Stimulated activated CD4-positive, alpha-beta T cell treated with anti-CD3 and anti-CD28 coated beads, Interleukin-4, amount 100 ng/mL, for 1 hour (primary cell): ENCODE measurements around the gene SERPINH1.

Experiments
- DNase-seq: peaks from one replicate; pipeline ENCODE4 v3.0.0-alpha.2; 2020

Gene SERPINH1

DNA sequence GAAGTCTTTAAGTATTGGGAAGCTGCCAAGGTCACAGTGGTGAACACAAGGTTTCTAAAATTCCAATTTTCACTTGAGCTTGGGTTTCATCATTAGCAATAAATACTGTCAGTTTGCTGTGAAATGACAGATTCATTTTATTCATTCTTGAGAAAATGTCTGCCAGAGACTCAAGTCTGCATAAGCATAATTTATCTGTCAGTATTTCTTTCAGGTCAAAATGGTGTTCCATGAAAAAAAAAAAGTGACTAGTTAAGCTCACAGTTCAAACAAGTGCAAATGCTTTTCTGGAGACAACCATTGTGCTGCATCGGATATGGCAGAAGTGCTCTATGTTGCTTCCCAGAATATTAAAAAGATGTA lies 28.2 kb upstream of the SERPINH1 start:
- DNase-seq = no peak

DNA sequence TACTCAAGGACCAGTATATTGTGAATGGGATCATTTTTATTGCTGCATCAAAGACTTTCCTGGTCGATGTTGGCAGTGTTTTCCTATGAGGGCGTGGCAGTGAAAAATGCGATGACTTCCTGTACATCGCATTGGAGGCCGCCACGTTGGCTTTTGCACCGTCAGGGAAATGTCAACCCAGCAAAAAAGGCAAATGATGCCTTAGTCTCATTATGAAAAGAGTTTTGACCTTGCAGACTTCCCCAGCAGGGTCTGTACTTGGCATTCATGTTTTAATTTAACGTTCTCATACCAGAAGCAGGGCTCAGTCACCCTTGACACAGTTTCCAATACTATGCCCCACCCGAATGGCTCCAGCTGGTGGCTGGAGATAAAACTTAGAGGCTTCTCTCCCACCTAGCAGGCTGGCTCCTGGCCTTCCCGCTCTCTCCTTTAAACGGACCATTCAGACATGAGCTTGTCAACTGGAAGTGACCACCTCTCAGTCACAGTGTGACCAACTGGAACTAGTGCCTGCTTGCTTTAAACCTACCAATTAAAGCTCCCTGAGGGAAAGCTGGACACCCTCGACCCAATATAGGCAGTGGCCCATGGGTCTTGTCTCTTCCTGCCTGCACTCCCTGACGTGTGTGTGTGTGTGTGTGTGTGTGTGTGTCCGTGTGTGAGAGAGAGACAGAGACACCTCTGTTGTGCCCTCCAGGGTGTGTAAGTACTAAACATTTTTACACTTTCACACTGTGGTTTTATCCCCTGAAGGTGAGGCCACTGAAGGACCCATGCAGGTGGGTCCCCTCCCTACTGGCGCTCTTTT lies 27.6 kb upstream of the SERPINH1 start:
- no peak for DNase-seq

DNA sequence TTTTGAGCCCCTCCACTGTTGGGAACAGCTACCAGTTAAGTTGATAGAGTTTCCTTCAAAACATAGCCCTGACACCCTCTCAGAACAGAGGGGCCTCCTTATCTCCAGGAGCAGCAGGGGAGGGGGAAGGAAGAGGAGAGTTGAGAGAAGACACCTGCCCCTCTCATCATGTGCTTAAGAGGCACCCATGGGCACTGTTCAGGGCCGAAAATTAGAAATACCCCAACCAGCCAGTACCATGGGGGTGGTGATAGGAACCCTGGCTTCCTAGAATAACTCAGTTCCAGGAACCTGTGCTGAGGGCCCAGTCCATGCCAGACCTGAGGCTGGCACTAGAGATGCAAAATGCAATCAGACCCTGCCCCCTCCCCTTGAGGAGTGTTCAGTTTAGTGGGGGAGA lies 27.0 kb upstream of the SERPINH1 start:
- DNase-seq = no peak

DNA sequence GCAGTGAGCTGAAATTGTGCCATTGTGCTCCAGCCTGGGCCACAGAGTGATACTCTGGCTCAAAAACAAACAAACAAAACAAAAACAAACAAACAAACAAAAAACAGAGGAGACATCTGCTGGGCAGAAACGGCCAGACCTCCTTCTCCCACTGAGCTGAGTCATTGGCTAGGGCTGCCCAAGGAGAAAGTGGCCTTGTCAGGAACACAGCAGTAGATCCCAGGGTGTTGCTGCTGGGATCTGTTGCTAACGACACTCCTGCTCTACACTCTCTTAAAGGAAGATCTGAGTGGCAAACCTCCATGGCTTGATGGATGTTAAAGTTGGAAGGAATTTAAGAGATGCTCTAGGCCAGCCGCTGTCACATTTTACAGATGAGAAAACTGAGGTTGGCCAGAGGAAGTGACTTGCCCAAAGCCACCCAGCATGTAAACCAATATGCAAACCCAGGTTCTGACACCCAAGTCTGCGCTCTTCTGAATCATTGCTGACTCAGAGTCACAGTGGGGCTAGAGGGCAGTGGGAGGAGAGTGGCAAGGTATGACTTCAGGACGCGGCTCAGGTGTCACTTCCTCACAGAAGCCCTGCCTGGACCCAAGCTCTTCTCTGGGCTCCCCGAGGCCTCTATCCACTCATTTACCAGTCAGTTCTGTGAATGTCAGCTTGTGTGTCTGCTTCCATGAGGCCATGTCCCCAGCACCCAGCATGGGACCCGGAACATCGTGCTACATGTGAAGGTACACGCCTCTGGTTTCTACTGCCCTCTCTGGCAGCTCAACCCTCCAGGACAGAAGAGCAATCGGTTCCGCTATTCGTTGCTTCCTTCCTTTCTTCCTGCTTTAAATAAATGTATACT lies 25.0 kb upstream of the SERPINH1 start:
- DNase-seq = peak; percentile 16

DNA sequence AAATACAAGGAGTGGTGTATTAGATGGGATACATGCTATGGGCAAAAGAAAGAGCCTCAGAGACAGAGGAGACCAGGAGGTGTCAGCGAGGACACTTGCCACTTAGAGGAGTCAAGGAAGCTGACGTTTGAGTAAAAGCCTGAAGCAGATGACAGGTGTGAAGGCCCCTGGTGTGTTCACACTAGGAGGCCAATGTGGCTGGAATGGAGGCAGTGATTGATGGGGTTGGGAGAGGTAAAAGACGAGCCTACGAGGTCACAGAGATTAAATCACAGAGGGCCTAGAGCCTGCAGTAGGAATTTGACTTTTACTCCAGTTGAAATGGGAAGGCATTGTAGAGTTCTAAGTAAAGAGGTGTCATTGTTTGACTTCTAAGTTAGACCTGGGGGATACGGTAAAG lies 24.3 kb upstream of the SERPINH1 start:
- DNase-seq = no peak

DNA sequence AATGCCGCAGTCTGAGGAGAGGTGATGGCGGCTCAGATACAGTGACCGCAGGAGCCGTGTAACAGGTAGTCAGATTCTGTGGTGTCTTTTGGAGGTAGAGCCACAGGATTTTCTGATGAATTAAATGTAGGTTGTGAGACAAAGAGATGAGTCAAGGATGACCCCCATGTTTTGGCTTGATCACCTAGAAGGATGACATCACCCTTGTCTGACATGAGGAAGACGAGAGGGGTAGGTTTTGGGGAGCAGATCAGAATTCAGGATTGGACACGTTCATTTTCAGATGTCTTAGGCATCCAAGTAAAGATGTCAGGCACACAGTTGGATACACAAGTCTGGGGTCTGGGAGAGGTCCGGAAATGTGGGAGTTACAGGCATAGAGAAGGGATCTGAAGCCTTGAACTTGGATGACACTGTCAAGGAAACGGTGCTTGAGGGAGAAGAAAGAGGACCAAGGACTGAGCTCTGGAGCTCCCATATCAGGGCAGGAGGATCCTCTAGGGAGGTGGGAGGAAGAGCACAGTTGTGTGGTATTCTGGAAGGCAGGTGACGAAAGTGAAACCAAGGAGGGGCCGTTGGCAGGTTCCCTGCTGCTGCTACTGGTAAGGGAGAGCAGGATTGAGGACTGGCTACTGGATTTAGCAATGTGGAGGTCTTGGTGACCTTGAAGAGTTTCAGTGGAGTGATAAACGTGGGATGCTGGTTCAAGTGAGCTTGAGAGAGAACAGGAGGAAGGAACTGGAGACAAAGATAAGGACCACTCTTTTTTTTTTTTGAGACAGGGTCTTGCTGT lies 23.7 kb upstream of the SERPINH1 start:
- DNase-seq = no peak

DNA sequence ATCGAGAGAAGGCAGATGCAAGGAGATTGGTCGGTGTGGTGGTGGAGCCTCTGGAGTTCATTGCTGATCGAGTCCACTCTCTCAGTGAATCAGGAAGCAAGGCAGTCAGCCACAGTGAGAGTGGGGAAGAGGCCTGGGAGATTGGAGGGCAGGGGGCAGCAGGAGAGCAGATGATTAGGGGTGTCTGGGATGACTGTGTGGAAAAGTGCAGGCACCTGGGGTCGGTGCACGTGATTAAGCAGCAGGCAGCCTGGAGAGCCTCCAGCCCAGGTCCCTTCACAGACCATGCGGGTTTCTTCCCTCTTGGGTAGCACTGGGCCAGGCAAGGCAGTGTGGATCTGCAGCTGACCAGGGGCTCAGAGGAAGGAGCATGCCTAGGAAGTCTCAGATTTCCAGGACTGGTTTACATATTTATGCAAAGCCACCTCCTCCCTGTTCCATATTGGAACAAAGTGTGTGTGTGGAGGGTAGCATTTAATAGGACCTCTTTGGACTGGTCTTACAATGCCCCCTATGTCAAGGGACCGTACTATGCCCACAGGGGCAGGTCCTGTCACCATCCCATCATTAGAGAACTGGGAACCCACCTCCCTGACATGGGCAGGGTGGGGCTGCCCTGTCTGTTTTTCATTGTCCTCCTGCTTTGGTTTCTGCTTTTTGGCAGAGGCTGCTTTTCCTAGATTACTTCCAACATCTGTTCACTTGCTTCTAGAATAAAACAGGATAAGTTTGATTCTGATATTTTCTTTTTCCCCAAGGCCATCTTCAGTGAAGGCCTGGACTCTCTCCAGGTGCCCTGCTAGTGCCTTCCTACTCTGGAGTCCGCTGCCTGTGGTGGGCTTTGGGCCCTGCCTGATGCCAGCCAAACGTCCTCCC lies 22.4 kb upstream of the SERPINH1 start:
- DNase-seq = no peak

DNA sequence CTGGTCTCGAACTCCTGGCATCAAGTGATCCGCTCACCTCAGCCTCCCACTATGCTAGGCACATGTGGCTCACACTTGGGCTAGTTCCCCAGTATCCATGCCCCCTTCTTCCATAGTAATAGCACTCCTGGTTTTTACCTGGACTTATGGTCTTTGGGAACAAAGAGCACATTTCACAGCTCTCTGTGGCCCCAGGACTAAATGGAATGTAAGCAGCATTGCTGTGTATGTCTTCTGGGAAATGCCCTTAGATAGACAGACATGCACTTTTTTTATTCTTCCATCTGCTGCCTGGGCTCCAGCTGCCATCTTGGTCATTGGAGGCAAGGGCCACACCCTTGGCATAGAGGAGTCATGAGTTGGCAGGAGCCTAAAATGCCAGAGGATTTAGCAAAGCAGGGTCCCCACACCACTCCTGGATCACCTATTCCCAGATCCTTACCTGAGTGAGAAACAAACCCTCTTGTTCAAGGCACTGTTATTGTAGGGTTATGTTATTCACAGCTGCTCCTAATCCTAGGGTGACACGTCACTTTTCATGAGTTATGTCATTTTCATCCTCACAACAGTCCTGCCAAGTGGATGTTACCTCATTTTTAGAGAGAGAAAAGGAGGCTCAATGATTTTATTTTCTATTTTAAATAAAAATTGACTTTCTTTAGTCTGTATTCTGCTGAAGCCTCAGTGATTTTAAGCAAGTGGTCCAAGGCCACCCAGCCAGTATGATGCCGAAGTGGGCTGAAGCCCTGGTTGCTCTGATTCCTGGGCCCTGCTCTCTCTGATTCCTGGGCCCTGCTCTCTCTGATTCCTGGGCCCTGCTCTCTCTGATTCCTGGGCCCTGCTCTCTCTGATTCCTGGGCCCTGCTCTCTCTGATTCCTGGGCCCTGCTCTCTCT lies 20.6 kb upstream of the SERPINH1 start:
- DNase-seq = no peak

DNA sequence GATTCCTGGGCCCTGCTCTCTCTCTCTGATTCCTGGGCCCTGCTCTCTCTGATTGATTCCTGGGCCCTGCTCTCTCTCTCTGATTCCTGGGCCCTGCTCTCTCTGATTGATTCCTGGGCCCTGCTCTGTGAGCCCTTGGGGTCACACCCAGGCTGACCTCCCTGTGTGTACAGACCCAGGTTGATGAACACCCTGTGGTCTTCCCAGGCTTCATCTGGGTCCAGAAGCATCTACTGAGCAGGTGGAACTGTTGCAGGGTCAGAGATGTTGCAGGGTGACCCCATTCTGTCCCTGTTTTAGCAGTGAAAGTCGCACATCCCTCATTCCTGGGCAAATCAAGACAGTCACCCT lies 20.0 kb upstream of the SERPINH1 start:
- DNase-seq = no peak

DNA sequence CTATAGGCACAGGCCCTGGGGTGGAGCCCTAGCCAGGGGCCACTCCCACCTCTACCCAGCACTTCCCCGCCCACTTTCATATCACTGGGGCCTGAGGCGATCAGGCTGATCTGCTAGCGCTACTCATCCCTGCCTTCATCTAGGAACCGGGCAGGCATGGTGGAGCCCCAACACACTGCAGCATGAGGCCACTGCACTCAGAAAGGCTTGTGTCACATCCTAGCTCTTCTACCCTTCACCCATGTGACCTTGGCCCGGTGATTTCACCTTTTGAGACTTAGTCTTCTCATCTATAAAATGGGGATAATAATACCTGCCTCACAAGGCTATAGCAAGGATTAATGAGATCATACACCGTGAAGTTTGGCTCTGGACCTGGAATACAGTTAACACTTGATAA lies 18.2 kb upstream of the SERPINH1 start:
- DNase-seq = no peak

DNA sequence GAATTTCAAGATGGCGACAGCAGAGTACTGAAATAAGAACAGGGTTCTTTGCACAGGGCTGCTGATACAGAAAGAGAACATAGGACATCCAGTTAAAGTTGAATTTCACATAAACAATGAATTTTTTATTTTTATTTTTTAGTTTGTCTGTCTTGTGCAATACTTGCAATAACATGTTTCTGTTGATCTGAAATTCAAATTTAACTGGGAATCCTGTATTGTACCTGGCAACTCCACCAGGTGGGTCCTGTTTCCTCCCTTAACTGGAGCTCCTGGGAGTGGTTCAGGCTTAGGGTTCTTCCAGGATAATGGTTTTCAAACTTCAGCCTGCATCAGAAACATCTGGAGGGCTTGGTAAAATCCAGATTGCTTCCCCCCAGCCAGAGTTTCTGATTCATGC lies 14.9 kb upstream of the SERPINH1 start:
- DNase-seq = no peak

DNA sequence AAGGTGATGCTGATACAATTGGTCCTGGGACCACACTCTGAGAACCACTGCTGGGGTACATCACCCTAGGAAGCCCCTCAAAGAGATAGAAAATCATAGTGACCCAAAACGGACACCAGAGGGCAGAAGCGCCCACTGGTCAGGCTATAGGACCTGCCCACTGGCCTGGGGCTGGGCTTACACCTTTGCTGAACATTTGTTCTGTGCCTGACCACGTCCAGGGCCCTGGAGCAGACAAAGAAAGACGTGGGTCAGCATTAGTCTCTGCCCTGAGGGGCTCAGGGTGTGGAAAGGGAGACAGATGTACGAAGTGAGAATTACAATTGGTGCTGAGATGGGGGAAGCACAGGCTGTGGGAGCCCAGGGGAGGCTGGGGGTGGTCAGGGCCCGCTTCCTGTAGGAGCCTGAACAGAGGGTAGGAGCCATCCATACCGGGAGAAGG lies 14.4 kb upstream of the SERPINH1 start:
- DNase-seq = no peak

DNA sequence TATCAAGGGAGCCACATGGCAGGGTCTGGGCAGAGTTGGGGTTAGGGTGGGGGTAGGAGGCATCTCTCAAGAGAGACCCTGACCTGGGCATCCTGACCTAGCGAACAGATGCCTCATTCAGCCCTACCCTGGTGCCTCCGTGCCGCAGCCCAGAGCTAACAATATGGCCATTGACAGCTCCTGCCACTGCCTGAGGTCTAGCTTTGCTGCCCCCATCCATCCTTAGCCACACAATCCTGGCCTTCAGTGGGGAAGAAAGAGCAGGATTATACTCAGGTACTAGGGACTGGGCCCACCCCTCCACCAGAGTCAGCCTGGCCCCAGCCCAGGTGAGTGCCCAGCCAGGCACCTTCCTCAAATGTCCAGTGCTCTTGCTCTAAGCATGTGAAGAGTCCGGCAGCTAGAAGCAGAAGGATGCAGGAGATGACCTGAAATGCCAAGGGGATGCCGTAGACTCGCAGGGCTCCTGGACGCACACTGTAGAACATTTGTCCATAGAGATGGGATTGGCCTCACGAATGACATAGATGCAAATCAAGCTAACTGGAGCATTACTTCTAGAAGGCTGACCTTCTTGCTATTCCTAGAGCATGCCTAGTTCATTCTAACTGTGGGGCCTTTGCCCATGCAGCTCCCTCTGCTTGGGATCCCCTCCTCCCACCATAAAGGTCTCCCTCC lies 13.3 kb upstream of the SERPINH1 start:
- no peak for DNase-seq

DNA sequence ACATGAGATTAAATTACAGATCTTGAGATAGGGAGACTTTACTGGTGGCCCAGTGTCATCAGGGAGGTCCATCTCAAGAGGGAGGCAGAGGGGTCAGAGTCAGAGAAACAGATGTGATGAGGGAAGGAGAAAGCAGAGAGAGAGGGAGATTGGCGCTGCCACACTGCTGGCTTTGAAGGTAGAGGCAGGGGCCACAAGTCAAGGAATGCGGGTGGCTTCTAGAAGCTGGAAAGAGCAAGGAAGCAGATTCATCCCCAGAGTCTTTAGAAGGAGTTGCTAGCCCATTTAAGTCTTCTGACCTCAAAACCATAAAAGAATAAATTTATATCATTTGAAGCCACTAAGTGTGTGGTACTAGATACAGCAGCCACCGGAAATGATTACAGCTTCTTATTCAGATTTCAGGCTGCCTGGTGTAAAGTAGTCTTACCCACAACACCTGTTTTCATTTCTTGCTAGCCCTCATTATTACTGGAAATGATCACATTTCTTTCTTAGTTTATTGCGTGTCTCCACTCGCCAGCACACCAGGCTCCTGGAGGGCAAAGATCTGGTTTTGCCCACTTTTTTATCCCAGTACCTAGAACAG lies 12.6 kb upstream of the SERPINH1 start:
- DNase-seq = no peak

DNA sequence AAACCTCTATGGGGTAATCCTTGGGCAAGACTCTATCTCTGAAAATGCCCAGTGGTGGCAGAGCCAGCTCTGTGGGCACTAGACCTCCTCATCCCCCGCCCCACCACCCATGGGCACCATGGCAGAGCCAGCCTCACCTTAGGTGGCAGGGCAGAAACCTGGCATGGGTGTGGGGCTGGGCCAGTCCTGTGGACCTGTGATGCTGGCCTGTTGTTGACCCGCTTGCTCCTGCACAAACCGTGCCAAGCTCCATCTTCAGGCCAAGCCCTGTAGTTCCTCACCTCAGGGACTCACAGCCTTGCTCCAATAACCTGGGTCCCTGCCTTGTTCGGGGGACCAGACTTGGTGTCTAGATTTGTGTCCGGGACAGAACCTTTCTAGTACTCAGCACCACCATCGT lies 8.9 kb upstream of the SERPINH1 start:
- no peak for DNase-seq

DNA sequence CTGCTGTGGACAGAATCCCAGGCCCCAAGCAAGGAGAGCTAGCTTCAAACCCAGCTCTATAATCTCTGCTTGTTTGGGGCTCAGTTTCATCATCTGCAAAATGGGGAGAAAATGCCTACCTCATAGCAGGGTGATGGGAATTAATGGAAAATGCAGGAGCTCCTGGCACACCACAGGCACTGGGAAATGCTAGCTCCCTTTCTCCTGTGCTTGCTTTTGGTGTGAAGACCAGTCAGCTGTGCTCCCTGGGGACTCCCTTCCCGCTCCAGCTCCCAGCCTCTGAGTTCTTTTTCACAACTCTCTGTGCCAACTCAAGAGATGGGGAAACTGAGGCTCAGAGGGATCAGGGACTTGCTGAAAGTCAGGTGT lies 8.2 kb upstream of the SERPINH1 start:
- DNase-seq = no peak

DNA sequence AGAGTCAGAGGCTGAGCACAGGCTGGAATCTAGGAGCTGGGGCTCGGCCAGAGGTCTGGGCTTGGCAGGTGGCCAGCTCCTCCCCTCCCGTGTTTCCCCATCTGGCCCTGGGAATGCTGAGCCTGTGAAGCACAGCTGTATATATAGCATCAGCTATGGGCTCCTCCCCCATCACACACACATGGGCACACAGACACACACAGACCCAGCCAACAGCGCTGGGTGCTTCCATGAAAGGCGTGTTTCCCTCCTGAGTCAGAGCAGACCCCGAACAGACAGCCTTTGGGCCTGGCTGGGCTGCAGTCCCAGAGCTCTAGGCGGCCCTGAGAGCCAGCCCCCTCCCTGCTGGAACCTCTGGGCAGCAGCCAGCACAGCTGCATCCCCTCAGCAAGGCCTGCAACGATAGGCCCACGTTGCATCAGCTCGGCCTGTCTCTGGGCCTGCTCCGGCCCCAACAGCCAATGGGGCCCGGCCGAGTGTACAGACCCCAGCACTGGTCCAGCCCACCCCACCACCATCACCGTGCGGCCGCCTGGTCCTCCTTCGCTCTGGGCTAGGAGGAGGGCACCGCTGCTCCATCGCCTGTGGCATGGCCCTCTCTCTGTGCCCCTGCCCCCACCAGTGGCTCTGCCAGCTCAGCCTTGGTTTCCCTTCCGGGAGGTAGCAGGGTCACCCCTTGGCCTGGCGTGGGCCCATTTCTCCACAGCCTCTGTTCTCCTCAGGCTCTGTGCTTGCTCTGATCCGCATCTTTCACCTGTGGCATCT lies 7.6 kb upstream of the SERPINH1 start:
- DNase-seq = no peak

DNA sequence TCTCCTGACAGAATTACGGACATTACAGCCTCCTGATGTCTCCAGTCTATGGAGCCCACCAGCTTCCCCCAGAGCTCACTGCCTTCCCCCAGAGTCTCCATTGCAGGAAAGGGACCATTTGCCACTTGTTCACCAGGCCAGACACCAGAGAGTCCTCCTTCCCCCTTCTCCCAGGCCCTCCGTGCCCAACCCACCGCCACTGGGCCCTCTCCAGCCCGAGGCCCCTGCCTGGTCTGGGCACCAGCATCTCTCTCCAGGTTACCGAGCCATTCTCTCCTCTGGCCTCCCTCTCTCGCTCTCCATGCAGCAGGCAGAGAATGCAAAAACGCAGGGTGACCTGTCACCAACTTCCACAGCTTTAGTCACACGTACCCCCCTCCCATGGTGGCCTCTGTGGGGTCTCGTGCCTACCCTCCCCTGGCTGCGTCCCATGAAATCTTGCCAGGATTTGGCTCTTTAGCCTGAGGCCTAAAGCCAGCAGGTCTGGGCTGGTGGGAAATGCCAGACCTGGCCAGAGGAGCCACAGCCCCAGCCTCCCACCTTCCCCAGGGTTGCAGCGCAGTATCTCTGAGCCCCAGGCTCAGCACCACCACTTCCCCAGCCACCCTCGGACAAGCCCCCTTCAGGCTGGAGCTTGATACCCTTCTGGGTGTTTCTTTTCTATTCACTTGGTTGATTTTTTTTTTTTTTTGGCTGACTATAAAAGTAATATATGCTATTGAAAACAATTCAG lies 6.8 kb upstream of the SERPINH1 start:
- DNase-seq = no peak

DNA sequence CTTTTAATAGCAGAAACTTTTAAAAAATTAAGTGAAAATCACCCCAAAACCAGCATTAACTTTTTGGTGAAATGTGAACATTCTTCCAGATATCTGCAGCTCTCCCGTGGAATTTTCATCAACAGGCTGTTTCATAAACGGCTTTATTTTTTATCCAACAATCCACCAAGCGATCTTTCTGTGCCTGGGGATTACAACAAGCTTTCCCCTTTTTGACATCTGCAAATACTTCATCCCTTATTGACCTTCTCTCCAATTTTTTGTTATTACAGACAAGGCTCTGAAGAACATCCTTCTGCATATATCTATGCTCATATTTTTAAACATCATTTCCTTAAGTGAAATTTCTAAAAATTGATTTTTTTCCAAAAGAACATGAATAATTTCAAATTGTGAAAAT lies 5.8 kb upstream of the SERPINH1 start:
- no peak for DNase-seq
